ENCODE measurements around the gene OAS3. TPM values are rescaled to one million over a fixed set of nuclear protein-coding genes. Genes with fewer than 3 reads are reported as not detected.

Gene OAS3
- total RNA-seq, 1 experiment from 2014 or later, result 159 TPM

DNA sequence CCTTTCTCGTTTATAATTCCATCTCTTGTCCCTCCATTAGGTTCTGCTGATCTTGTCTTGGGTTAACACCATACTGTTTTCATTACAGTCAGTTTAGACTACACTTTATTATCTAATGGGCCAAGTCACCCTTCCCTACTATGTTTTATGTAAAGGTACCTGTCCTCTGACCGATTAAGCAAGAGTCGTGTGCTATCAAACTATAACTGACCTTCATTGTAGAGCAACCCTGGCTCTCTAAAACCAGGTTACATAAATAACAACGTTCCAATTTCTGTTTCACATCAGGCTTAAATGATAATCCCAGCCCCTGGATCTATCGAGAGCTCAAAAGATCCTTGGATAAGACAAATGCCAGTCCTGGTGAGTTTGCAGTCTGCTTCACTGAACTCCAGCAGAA is 56.7 kb downstream of the OAS3 start:
- no TSS peak for BruUV-seq (replicated peaks)
- Mint-ChIP-seq H3K27me3 (ENCODE audit: unreplicated experiment) (peaks cover 28% of the 10 kb centered on the region), H3K36me3 (ENCODE audit: insufficient read depth, unreplicated experiment) (no peaks in the 10 kb centered on the region), H3K9me3 (ENCODE audit: low read depth, unreplicated experiment) (peaks cover 3% of the 10 kb centered on the region), H3K4me1 (ENCODE audit: low read depth, unreplicated experiment) (no peaks in the 10 kb centered on the region), H3K27ac (ENCODE audit: unreplicated experiment) (no peak overlapping the region), H3K4me3 (ENCODE audit: low read depth, unreplicated experiment) (no peak overlapping the region)
- CTCF ChIA-PET, result no interaction called here
- intact Hi-C loops (cut with micrococcal nuclease; ENCODE audit: unreplicated experiment), result no loop called here
- no peak for DNase-seq
- TF ChIP-seq CTCF (IDR thresholded peaks at IDR 0.05; ENCODE audit: unreplicated experiment), result no peak

DNA sequence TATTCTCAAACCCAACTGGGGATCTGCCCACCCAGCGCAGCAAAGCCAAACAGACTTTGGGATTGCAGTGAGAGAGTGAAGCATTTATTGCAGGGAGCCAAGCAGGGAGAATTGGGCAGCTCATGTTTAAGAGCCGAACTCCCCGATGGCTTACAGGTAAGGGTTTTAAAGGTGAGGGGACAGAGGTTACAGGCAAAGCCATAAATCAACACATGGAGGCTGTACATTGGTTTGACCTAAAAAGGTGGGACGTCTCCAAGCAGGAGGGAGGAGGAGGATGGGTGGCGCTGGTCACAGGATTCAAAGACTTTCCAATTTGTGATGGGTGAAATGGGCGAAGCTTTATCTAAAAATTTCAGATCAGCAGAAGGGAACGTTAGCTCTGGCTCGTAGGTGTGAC is 58.2 kb downstream of the OAS3 start:
- Mint-ChIP-seq H3K27me3 (ENCODE audit: unreplicated experiment) (peaks cover 28% of the 10 kb centered on the region), H3K4me1 (ENCODE audit: low read depth, unreplicated experiment) (no peaks in the 10 kb centered on the region), H3K36me3 (ENCODE audit: insufficient read depth, unreplicated experiment) (no peaks in the 10 kb centered on the region), H3K9me3 (ENCODE audit: low read depth, unreplicated experiment) (peaks cover 3% of the 10 kb centered on the region), H3K27ac (ENCODE audit: unreplicated experiment) (no peak overlapping the region), H3K4me3 (ENCODE audit: low read depth, unreplicated experiment) (no peak overlapping the region)
- CTCF ChIA-PET, result no interaction called here
- DNase-seq, result no peak
- BruUV-seq (replicated peaks), result no TSS peak
- no peak for TF ChIP-seq CTCF (IDR thresholded peaks at IDR 0.05; ENCODE audit: unreplicated experiment)
- intact Hi-C loops (cut with micrococcal nuclease; ENCODE audit: unreplicated experiment), result no loop called here

GRCh38 chr12:112997506-112997905 is 59.2 kb downstream of the OAS3 start:
- H3K36me3 Mint-ChIP-seq (ENCODE audit: insufficient read depth, unreplicated experiment), result peaks cover 5% of the 10 kb centered on the region
- no peak for TF ChIP-seq CTCF (IDR thresholded peaks at IDR 0.05; ENCODE audit: unreplicated experiment)
- no TSS peak for BruUV-seq (replicated peaks)
- H3K9me3 Mint-ChIP-seq (ENCODE audit: low read depth, unreplicated experiment), result peaks cover 3% of the 10 kb centered on the region
- no peak overlapping the region for H3K27ac Mint-ChIP-seq (ENCODE audit: unreplicated experiment)
- H3K27me3 Mint-ChIP-seq (ENCODE audit: unreplicated experiment), result peaks cover 35% of the 10 kb centered on the region
- intact Hi-C loops (cut with micrococcal nuclease; ENCODE audit: unreplicated experiment), result no loop called here
- CTCF ChIA-PET, result no interaction called here
- H3K4me3 Mint-ChIP-seq (ENCODE audit: low read depth, unreplicated experiment), result no peak overlapping the region
- no peak for DNase-seq
- H3K4me1 Mint-ChIP-seq (ENCODE audit: low read depth, unreplicated experiment), result no peaks in the 10 kb centered on the region

DNA sequence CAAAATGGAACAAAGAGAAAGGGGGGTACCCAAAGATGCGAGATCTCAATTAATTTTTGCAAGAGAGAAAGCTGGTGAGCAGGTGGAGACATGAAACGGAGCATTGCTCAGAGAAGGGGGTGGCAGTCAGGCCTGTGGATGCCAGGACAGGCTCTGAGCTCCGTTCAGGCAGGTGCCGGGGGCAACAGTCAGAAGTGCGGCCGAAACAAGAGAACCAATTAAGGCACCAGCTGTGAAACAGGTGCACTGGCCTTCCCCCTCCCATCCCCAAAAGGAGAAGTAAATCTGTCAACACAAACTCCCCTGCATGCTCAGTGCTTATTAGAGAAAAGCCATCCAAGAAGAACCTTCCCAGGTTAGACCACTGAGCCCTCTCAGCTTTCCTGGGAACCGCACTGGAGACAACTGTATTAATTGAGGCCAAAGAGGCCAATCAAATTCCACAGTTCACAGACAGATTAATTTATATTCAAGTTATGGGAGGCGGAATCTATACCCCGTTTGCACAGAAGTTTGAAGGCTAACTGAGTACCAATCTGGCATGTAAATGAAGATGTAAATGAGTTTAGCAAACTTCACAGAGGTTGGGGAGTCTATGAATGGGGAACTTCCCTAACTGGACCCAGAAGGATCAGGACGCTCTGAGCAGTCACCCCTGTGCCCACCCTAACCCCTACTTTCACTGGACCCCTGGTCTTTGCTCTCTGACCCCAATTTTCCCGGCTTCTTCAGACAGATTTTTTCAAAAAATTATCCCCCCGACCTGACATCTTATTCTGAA is 60.9 kb downstream of the OAS3 start:
- no TSS peak for BruUV-seq (replicated peaks)
- H3K27me3 Mint-ChIP-seq (ENCODE audit: unreplicated experiment), result peaks cover 51% of the 10 kb centered on the region
- intact Hi-C loops (cut with micrococcal nuclease; ENCODE audit: unreplicated experiment), result no loop called here
- H3K36me3 Mint-ChIP-seq (ENCODE audit: insufficient read depth, unreplicated experiment), result peaks cover 5% of the 10 kb centered on the region
- H3K27ac Mint-ChIP-seq (ENCODE audit: unreplicated experiment), result no peak overlapping the region
- no peaks in the 10 kb centered on the region for H3K4me1 Mint-ChIP-seq (ENCODE audit: low read depth, unreplicated experiment)
- no peak for DNase-seq
- peaks cover 3% of the 10 kb centered on the region for H3K9me3 Mint-ChIP-seq (ENCODE audit: low read depth, unreplicated experiment)
- no peak for TF ChIP-seq CTCF (IDR thresholded peaks at IDR 0.05; ENCODE audit: unreplicated experiment)
- CTCF ChIA-PET, result no interaction called here
- H3K4me3 Mint-ChIP-seq (ENCODE audit: low read depth, unreplicated experiment), result no peak overlapping the region
